Caco-2 (cell line): ENCODE measurements around the gene CT45A9. TPM values are rescaled to one million over a fixed set of nuclear protein-coding genes. Genes with fewer than 3 reads are reported as not detected.
"Not testable (repeated sequence)": the region's sequence is repeated elsewhere in the genome, so short reads cannot be mapped to it uniquely, and the experiment has no call there.

Experiments
- Bru-seq: library from RNA; stranded (reverse); fragments of 400-500 nt; gene quantifications from one replicate; lab custom pipeline; 2021; lab: Mats Ljungman, UMichigan
- BruChase-seq, 2 experiments: library from RNA; stranded (reverse); fragments of 400-500 nt; gene quantifications; one replicate each; lab custom pipeline; 2021; lab: Mats Ljungman, UMichigan
- BruUV-seq: library from RNA; stranded (reverse); fragments of 400-500 nt; replicated peaks from 2 replicates; lab custom pipeline; 2021; lab: Mats Ljungman, UMichigan
- CTCF ChIA-PET: fragments of 300-600 bp; sonication (Branson Sonifier 250); formaldehyde crosslinking; loops from one replicate; lab custom pipeline; 2022; ENCODE audit warnings: antibody characterized with exemption; lab: Charles Lee
- POLR2A ChIA-PET: fragments of 300-600 bp; sonication (Branson Sonifier 250); formaldehyde crosslinking; loops from one replicate; lab custom pipeline; 2022; ENCODE audit warnings: antibody characterized with exemption; lab: Charles Lee
- DNase-seq, 2 experiments: peaks; one replicate each; pipeline versions ENCODE4 v3.0.0 to v3.0.0-alpha.2; 2020 to 2022
- H3K27me3 ChIP-seq: replicated peaks from 2 replicates; pipeline ENCODE4 v1.6.0; 2011; ENCODE audit warnings: low read length; ENCODE audit not compliant: control insufficient read depth, insufficient read depth
- H3K36me3 ChIP-seq: 2 replicates; pipeline ENCODE4 v1.5.1; 2011; ENCODE audit warnings: low read length; ENCODE audit not compliant: control insufficient read depth, insufficient read depth
- H3K4me1 ChIP-seq: fragments of 250-450 bp; sonication (Bioruptor Pico); 2 replicates; pipeline ENCODE4 v1.5.1; 2020; ENCODE audit warnings: mild to moderate bottlenecking
- H3K4me3 ChIP-seq: 2 replicates; pipeline ENCODE4 v1.5.1; 2011; ENCODE audit warnings: low read depth, mild to moderate bottlenecking, control low read depth, low read length
- H3K9me3 ChIP-seq: fragments of 250-450 bp; sonication (Bioruptor Pico); 2 replicates; pipeline ENCODE4 v1.5.1; 2020; ENCODE audit warnings: mild to moderate bottlenecking, moderate library complexity
- H3K27ac Mint-ChIP-seq: one replicate; pipeline ENCODE4 v1.8.0; 2022; ENCODE audit warnings: mixed read lengths; ENCODE audit not compliant: unreplicated experiment
- H3K27me3 Mint-ChIP-seq: one replicate; pipeline ENCODE4 v1.8.0; 2022; ENCODE audit warnings: mixed read lengths; ENCODE audit not compliant: insufficient read depth, unreplicated experiment
- H3K36me3 Mint-ChIP-seq: one replicate; pipeline ENCODE4 v1.8.0; 2022; ENCODE audit warnings: mild to moderate bottlenecking, mixed read lengths; ENCODE audit not compliant: insufficient read depth, unreplicated experiment
- H3K4me1 Mint-ChIP-seq: one replicate; pipeline ENCODE4 v1.8.0; 2022; ENCODE audit warnings: low read depth, mixed read lengths; ENCODE audit not compliant: unreplicated experiment
- H3K4me3 Mint-ChIP-seq: one replicate; pipeline ENCODE4 v1.8.0; 2022; ENCODE audit warnings: mild to moderate bottlenecking, moderate library complexity, mixed read lengths; ENCODE audit not compliant: unreplicated experiment
- H3K9me3 Mint-ChIP-seq: one replicate; pipeline ENCODE4 v1.8.0; 2022; ENCODE audit warnings: mixed read lengths; ENCODE audit not compliant: unreplicated experiment
- intact Hi-C: fragments of 100-400 bp; cut with micrococcal nuclease; formaldehyde crosslinking; loops from one replicate; pipeline ENCODE4 v1.10.0; 2022; ENCODE audit not compliant: unreplicated experiment
- long read RNA-seq: library from polyadenylated mRNA; stranded (forward); transcript quantifications from one replicate; pipeline ENCODE4 v2.0.0, GENCODE V29; 2022
- total RNA-seq: library from RNA; stranded (reverse); gene quantifications from 2 replicates; pipeline ENCODE4 v1.2.3, GENCODE V29; 2022
- TF ChIP-seq, protein P1 (sequence below), 2 experiments: fragments of 200-600 bp in 1 of 2; IDR thresholded peaks; 1 replicate in 1 of 2; 2 replicates in 1 of 2; pipeline versions ENCODE4 v1.5.1 to v1.8.0; 2011 to 2022; ENCODE audit warnings: antibody characterized with exemption in 1 of 2, control low read depth in 1 of 2, inconsistent platforms in 1 of 2, low read depth in 1 of 2, low read length in 1 of 2, mild to moderate bottlenecking in 1 of 2, moderate library complexity in 1 of 2; ENCODE audit not compliant: insufficient read depth in 1 of 2, severe bottlenecking in 1 of 2, unreplicated experiment in 1 of 2

Gene CT45A9, protein sequence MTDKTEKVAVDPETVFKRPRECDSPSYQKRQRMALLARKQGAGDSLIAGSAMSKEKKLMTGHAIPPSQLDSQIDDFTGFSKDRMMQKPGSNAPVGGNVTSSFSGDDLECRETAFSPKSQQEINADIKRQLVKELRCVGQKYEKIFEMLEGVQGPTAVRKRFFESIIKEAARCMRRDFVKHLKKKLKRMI
- total RNA-seq: not detected in 2 replicates
- Bru-seq, nascent RNA: not detected
- not detected for BruChase-seq, experiment 1, labeled RNA remaining after a 2-hour chase
- BruChase-seq, experiment 2, labeled RNA remaining after a 6-hour chase: not detected
- long read RNA-seq: 0 reads

DNA sequence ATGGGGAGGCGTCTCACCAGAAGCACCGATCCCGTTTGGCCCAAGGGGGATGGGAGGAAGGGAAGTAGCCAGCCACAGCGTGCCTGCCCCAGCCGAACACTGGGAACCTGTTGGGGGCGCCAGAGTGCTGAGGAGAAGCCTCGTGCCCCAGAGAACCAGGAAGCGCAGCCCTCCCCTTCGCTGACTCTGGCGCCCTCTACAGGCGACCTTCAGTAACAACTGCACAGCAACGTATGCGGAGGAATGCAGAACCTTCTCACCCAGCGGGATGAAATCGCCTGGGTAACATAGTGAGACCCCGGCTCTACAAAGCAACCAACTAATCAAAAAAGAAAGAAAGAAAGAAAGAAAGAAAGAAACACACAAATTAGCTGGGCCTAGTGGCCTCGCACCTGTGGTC lies at the start of gene CT45A9:
CT45A9 (minus strand) TSS at position 101 of the 400 bp plus-strand sequence. CDS start 3,751 bp downstream, outside the sequence.
- CTCF ChIA-PET, intact Hi-C loops, H3K27me3 Mint-ChIP-seq, H3K4me3 Mint-ChIP-seq, H3K27me3 ChIP-seq, H3K9me3 ChIP-seq, H3K9me3 Mint-ChIP-seq, H3K4me1 Mint-ChIP-seq, H3K4me1 ChIP-seq, DNase-seq, BruUV-seq, H3K36me3 ChIP-seq, H3K27ac Mint-ChIP-seq, H3K36me3 Mint-ChIP-seq, POLR2A ChIA-PET, H3K4me3 ChIP-seq: not testable (repeated sequence)

DNA sequence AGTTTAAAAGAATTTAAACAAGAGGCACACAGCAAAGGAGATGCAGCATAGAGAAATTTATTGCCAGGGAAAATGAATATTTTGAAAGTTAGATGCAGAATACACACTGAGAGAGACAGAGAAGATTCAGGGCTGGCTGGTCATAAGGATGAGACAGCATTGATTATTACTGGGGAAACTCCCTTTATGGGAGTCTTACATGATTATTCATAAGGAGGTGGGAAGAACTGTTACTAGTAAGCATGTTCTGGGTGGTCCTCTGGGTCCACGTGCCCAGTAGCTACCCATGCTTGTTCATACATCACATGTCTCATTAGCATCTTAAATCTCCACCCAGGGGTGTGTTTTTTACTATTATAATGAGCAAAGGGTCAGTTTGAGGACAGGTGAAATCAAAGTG lies 48.9 kb upstream of the CT45A9 start:
- H3K27ac Mint-ChIP-seq, H3K4me1 ChIP-seq, BruUV-seq, H3K36me3 ChIP-seq, CTCF ChIA-PET, DNase-seq, intact Hi-C loops, H3K9me3 ChIP-seq, H3K27me3 ChIP-seq, H3K4me3 ChIP-seq, H3K36me3 Mint-ChIP-seq, POLR2A ChIA-PET, H3K4me1 Mint-ChIP-seq, H3K4me3 Mint-ChIP-seq, H3K27me3 Mint-ChIP-seq, H3K9me3 Mint-ChIP-seq: not testable (repeated sequence)

DNA sequence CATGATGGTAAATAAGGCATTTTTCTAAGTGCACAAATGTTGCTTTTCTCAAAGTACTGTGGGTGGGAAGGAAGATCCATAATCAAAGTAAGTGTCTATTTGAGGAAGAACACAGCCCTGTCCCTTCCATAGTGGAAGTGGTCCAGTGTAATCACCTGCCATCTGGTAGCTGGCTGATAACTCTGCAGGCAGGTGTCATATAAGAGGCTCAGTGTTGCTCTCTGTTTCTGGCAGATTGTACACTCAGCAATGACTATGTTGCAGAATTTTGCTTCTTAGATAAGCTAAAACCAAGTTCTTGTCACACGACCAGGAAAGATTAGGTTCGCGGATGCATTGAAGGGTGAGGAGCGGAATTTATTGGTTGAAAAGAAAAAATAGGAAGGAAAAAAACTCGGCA lies 42.8 kb upstream of the CT45A9 start:
- BruUV-seq: no TSS peak
- H3K9me3 Mint-ChIP-seq: no peaks in the 10 kb centered on the region
- no peak overlapping the region for H3K4me3 Mint-ChIP-seq
- no peak overlapping the region for H3K27ac Mint-ChIP-seq
- H3K27me3 Mint-ChIP-seq: no peaks in the 10 kb centered on the region
- no peak for DNase-seq
- POLR2A ChIA-PET: no interaction called here
- no peaks in the 10 kb centered on the region for H3K36me3 Mint-ChIP-seq
- intact Hi-C loops: no loop called here
- no peaks in the 10 kb centered on the region for H3K4me1 Mint-ChIP-seq
- Histone ChIP-seq H3K4me1 (no peaks in the 10 kb centered on the region), H3K9me3 (no peaks in the 10 kb centered on the region), H3K36me3 (no peaks in the 10 kb centered on the region), H3K27me3 (no peaks in the 10 kb centered on the region), H3K4me3 (no peak overlapping the region)
- CTCF ChIA-PET: no interaction called here
- TF ChIP-seq, protein P1, sequence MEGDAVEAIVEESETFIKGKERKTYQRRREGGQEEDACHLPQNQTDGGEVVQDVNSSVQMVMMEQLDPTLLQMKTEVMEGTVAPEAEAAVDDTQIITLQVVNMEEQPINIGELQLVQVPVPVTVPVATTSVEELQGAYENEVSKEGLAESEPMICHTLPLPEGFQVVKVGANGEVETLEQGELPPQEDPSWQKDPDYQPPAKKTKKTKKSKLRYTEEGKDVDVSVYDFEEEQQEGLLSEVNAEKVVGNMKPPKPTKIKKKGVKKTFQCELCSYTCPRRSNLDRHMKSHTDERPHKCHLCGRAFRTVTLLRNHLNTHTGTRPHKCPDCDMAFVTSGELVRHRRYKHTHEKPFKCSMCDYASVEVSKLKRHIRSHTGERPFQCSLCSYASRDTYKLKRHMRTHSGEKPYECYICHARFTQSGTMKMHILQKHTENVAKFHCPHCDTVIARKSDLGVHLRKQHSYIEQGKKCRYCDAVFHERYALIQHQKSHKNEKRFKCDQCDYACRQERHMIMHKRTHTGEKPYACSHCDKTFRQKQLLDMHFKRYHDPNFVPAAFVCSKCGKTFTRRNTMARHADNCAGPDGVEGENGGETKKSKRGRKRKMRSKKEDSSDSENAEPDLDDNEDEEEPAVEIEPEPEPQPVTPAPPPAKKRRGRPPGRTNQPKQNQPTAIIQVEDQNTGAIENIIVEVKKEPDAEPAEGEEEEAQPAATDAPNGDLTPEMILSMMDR (IDR thresholded peaks at IDR 0.05; ENCODE audit: insufficient read depth in 1 of 2, low read depth in 1 of 2, low read length in 1 of 2, severe bottlenecking in 1 of 2, unreplicated experiment in 1 of 2): no peak

DNA sequence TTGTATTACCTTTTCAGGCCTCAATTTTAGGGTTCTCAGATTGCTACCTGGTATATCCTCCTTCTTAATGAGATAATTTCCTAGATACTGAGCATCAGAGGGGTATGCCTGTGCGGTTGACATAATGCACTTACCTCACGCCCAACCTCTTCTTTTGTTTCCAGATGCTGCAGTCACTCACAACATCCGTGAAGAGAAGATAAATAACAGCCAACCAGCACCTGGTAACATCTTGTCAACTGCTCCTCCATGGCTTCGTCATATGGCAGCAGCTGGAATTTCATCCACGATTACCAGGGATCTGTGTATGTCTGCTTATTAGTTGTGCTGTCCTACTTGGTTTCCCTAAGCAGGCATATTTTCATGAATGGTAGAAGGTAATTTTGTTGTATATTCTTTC lies 38.6 kb upstream of the CT45A9 start:
- TF ChIP-seq, protein P1 (IDR thresholded peaks at IDR 0.05; ENCODE audit: insufficient read depth in 1 of 2, low read depth in 1 of 2, low read length in 1 of 2, severe bottlenecking in 1 of 2, unreplicated experiment in 1 of 2): no peak
- BruUV-seq: no TSS peak
- CTCF ChIA-PET: no interaction called here
- Mint-ChIP-seq H3K27ac (no peak overlapping the region), H3K27me3 (no peaks in the 10 kb centered on the region), H3K4me1 (no peaks in the 10 kb centered on the region), H3K36me3 (no peaks in the 10 kb centered on the region), H3K4me3 (no peak overlapping the region), H3K9me3 (no peaks in the 10 kb centered on the region)
- intact Hi-C loops: no loop called here
- POLR2A ChIA-PET: no interaction called here
- Histone ChIP-seq H3K9me3 (no peaks in the 10 kb centered on the region), H3K27me3 (no peaks in the 10 kb centered on the region), H3K4me3 (no peak overlapping the region), H3K4me1 (no peaks in the 10 kb centered on the region), H3K36me3 (no peaks in the 10 kb centered on the region)
- DNase-seq: no peak
